Heart left ventricle (tissue), 16 donors: Measurements from ENCODE around the gene AZIN2. TPM values are rescaled to one million over a fixed set of nuclear protein-coding genes. Genes with fewer than 3 reads are reported as not detected.
"Not testable (repeated sequence)": the region's sequence is repeated elsewhere in the genome, so short reads cannot be mapped to it uniquely, and the experiment has no call there.

Experiments used
- ATAC-seq, 4 donors: fragments of 200-7000 bp; cut with Tn5 transposase; one replicate each; pipeline ENCODE4 v1.9.1; 2020 to 2022; ENCODE audit warnings: moderate library complexity in 4 of 4, mild to moderate bottlenecking in 3 of 4, moderate number of reproducible peaks in 1 of 4
- DNase-seq, 5 donors: peaks; one replicate each; pipeline ENCODE4 v3.0.0-alpha.2; 2020
- H3K27ac ChIP-seq, 12 donors: fragments of 200-600 bp; sonication (generic) in 4 of 12; one replicate each; pipeline versions ENCODE4 v1.5.0 to v1.8.0; 2016 to 2022; ENCODE audit warnings: mild to moderate bottlenecking in 2 of 12
- H3K27me3 ChIP-seq, 9 donors: fragments of 200-600 bp; sonication (generic) in 2 of 9; one replicate each; pipeline versions ENCODE4 v1.5.1 to v1.8.0; 2016 to 2022; ENCODE audit warnings: mild to moderate bottlenecking in 3 of 9
- H3K36me3 ChIP-seq, 9 donors: fragments of 200-600 bp; sonication (generic) in 2 of 9; one replicate each; pipeline versions ENCODE4 v1.5.0 to v1.8.0; 2018 to 2022; ENCODE audit warnings: mild to moderate bottlenecking in 2 of 9
- H3K4me1 ChIP-seq, 12 donors: fragments of 200-600 bp; sonication (generic) in 4 of 12; one replicate each; pipeline versions ENCODE4 v1.5.0 to v1.8.0; 2016 to 2022; ENCODE audit warnings: mild to moderate bottlenecking in 3 of 12
- H3K4me3 ChIP-seq, 12 donors: fragments of 200-600 bp; sonication (generic) in 4 of 12; one replicate each; pipeline versions ENCODE4 v1.5.0 to v1.8.0; 2017 to 2022; ENCODE audit warnings: mild to moderate bottlenecking in 9 of 12, moderate library complexity in 4 of 12
- H3K9me3 ChIP-seq, 12 donors: fragments of 200-600 bp; sonication (generic) in 4 of 12; one replicate each; pipeline versions ENCODE4 v1.5.0 to v1.8.0; 2016 to 2022; ENCODE audit warnings: mild to moderate bottlenecking in 1 of 12
- POLR2A ChIP-seq, 2 donors: fragments of 450-650 bp; IDR thresholded peaks; one replicate each; pipeline ENCODE4 v1.6.1; 2017; ENCODE audit warnings: antibody characterized with exemption in 2 of 2, mild to moderate bottlenecking in 2 of 2, moderate library complexity in 2 of 2
- WGBS, 4 donors: extraction: QIAGEN DNeasy Blood & Tissue Kit in 2 of 4; methylation state at CpG; one replicate each; pipeline versions ENCODE4 v1.1.5 to v1.1.7; 2013 to 2018; 5-methylcytosine and 5-hydroxymethylcytosine counted together
- intact Hi-C, 10 donors: fragments of 100-400 bp; cut with DNase I; formaldehyde crosslinking; loops; one replicate each; pipeline versions ENCODE4 v1.11.1 to v1.14.2; 2022
- polyA plus RNA-seq, 2 donors: library from polyadenylated mRNA; stranded (reverse); fragments of 200-250 nt; gene quantifications; one replicate each; pipeline ENCODE4 v1.2.3, GENCODE V29; 2013
- total RNA-seq, 9 donors: library from RNA; depleted of rRNA in 2 of 9; stranded (reverse); fragments of >200 nt in 2 of 9; fragmentation: NEBNext Ultra II Directional in 3 of 9; extraction: Animal tissue kit (Norgen Biotek cat#: 25700) in 3 of 9; gene quantifications; one replicate each; pipeline versions ENCODE4 v1.1.0 to v1.2.4, GENCODE V29; 2016 to 2023
- TF ChIP-seq, protein P1 (sequence below), 12 donors: fragments of 200-600 bp; sonication (generic) in 4 of 12; IDR thresholded peaks; one replicate each; pipeline versions ENCODE4 v1.5.0 to v1.8.0; 2018 to 2022; ENCODE audit warnings: antibody characterized with exemption in 12 of 12, mild to moderate bottlenecking in 5 of 12
- donor health status: ischemic (EF 13 %, LVEDD 7.1; RV severe dilation, severe dysfunction).
- donor health status: healthy with polysubstance abuse.
- donor health status: DM: no; HTN: yes; CAD: no.
- donor health status: DM: no; HTN: no; CAD: no.
- donor health status: ischemic (EF 25% LVEDD 6.9; RV normal size, moderate dysfunction).
- donor health status: ischemic (EF 25% LVEDD 5.7; RV mildly dilated, moderate dysfunction).
- donor health status: healthy.
- donor health status: DM: yes; HTN: yes; CAD: no.
- donor health status: ischemic (EF 35%, LVEDD 5.7; RV mildly dilated, moderate dysfunction).
- donor health status: nonischemic (EF 11% LVEDD 7.7; RV severe dilation, severe dysfunction).
- donor health status: DM: yes; HTN: yes; CAD: no.
- donor health status: PGD.
- donor health status: ischemic (EF 29% LVEDD 5.4; RV normal size, mild dysfunction).
- donor health status: nonischemic (EF 23%, LVEDD 6.1; RV moderate dilation, normal function).

AZIN2 gene
- total and polyA plus RNA-seq, 11 donors, result 1.3 to 5.4 (median 3.1) TPM

DNA sequence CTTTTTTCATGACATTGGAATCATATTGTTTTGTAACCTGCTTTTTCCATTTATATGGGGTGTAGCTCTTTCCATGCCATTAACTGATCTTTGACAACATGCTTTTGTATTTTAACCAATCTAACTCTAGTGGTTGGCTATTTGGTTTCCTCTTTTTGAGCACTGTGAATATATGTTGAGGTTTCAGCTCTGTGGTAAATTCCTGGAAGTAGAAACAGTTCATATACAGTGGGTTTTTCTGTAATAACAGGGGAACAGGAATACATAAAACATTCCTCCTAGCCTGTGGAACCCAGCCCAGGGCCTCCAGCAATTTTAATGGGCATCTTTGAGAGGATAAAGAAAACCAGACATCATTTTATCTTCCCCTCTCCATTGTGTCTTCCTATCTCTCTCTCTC lies 17.4 kb downstream of the AZIN2 start:
- H3K4me1 ChIP-seq, result peaks cover 0 to 46% (median 6%) of the 10 kb centered on the region in 12 donors
- peak overlapping the region in 5 of 12 donors; percentile 34 to 79 (median 63) for H3K27ac ChIP-seq
- intact Hi-C loops, result loop anchor here in 5 of 10 donors (5.0 to 10.0 kb wide), 5 partner anchors 266 to 376 kb away; partner anchors contain the start of gene ZSCAN20 (in 2 of the 5)
- no peaks in the 10 kb centered on the region for H3K9me3 ChIP-seq
- H3K27me3 ChIP-seq, result no peaks in the 10 kb centered on the region
- no peak for ATAC-seq
- no peak overlapping the region for H3K4me3 ChIP-seq
- no peak for DNase-seq
- H3K36me3 ChIP-seq, result peaks cover 0 to 41% (median 4%) of the 10 kb centered on the region in 9 donors
- TF ChIP-seq POLR2A (IDR thresholded peaks at IDR 0.05), result no peak
- TF ChIP-seq, protein P1, sequence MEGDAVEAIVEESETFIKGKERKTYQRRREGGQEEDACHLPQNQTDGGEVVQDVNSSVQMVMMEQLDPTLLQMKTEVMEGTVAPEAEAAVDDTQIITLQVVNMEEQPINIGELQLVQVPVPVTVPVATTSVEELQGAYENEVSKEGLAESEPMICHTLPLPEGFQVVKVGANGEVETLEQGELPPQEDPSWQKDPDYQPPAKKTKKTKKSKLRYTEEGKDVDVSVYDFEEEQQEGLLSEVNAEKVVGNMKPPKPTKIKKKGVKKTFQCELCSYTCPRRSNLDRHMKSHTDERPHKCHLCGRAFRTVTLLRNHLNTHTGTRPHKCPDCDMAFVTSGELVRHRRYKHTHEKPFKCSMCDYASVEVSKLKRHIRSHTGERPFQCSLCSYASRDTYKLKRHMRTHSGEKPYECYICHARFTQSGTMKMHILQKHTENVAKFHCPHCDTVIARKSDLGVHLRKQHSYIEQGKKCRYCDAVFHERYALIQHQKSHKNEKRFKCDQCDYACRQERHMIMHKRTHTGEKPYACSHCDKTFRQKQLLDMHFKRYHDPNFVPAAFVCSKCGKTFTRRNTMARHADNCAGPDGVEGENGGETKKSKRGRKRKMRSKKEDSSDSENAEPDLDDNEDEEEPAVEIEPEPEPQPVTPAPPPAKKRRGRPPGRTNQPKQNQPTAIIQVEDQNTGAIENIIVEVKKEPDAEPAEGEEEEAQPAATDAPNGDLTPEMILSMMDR (IDR thresholded peaks at IDR 0.05), result no peak

- peak overlapping the region in 5 of 12 donors; percentile 2 to 79 (median 63) for H3K27ac ChIP-seq
- H3K36me3 ChIP-seq, result peaks cover 0 to 47% (median 4%) of the 10 kb centered on the region in 9 donors
- H3K4me1 ChIP-seq, result peaks cover 0 to 46% (median 6%) of the 10 kb centered on the region in 12 donors
- no peaks in the 10 kb centered on the region for H3K27me3 ChIP-seq
- DNase-seq, result peak in 2 of 5 donors; percentile 45 to 49
- intact Hi-C loops, result loop anchor here in 5 of 10 donors (5.0 to 10.0 kb wide), 5 partner anchors 265 to 375 kb away; partner anchors contain the start of gene ZSCAN20 (in 2 of the 5)
- TF ChIP-seq POLR2A (IDR thresholded peaks at IDR 0.05), result no peak
- TF ChIP-seq, protein P1 (IDR thresholded peaks at IDR 0.05), result peak in 1 of 12 donors; percentile 30
- ATAC-seq, result peak; percentile 45 to 84 (median 65)
- no peak overlapping the region for H3K4me3 ChIP-seq
- 78 to 89% (median 87%) methylated on average over 12 to 13 of the region's 13 CpGs for WGBS, 4 donors
- no peaks in the 10 kb centered on the region for H3K9me3 ChIP-seq
Measured at GRCh38 chr1:33099290-33100118, 18.6 kb downstream of the AZIN2 start.

DNA sequence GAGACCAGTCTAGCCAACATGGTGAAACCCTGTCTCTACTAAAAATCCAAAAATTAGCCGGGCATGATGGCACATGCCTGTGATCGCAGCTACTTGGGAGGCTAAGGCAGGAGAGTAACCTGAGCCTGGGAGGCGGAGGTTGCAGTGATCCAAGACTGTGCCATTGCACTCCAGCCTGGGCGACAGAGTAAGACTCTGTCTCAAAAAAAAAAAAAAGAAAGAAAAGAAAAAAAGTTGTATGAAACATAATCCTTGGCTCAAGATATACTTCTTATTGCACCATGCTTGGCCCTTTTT lies 19.1 kb downstream of the AZIN2 start:
- DNase-seq, ATAC-seq, H3K4me3 ChIP-seq, H3K27me3 ChIP-seq, intact Hi-C loops, H3K9me3 ChIP-seq: not testable (repeated sequence)
- Histone ChIP-seq H3K27ac (peak overlapping the region in 4 of 12 donors; percentile 2 to 79 (median 58)), H3K4me1 (peaks cover 0 to 42% (median 6%) of the 10 kb centered on the region in 12 donors), H3K36me3 (peaks cover 0 to 51% (median 4%) of the 10 kb centered on the region in 9 donors)
- 96 to 98% (median 97%) methylated on average over 4 of the region's 4 CpGs for WGBS, 4 donors

GRCh38 chr1:33110477-33110876 lies 29.5 kb downstream of the AZIN2 start:
- Histone ChIP-seq H3K4me3 (no peak overlapping the region), H3K4me1 (no peaks in the 10 kb centered on the region), H3K27ac (no peak overlapping the region), H3K27me3 (no peaks in the 10 kb centered on the region), H3K36me3 (peaks cover 0 to 15% (median 0%) of the 10 kb centered on the region in 9 donors), H3K9me3 (peaks cover 0 to 8% (median 0%) of the 10 kb centered on the region in 12 donors)
- intact Hi-C loops, result loop anchor here in 1 of 10 donors (10.0 kb wide), 1 partner anchor 264 kb away; no protein-coding TSS in a partner anchor
- TF ChIP-seq, protein P1 (IDR thresholded peaks at IDR 0.05), result no peak
- no peak for TF ChIP-seq POLR2A (IDR thresholded peaks at IDR 0.05)
- DNase-seq (no peak), ATAC-seq (no peak)
